Measurements from ENCODE around the gene PEPD.

PEPD gene

GRCh38 chr19:33512580-33513137 is 8.9 kb downstream of the PEPD start:
- DNase-seq (ENCODE audit: insufficient read length, low spot score) (no peak), FAIRE-seq (no peak)

GRCh38 chr19:33512021-33512420 is 9.6 kb downstream of the PEPD start:
- DNase-seq (ENCODE audit: insufficient read length, low spot score) (no peak), FAIRE-seq (no peak)

- DNase-seq (ENCODE audit: insufficient read length, low spot score) (no peak), FAIRE-seq (no peak)
Measured at GRCh38 chr19:33511346-33511745, 10.2 kb downstream of the PEPD start.

- FAIRE-seq: no peak
- DNase-seq (ENCODE audit: insufficient read length, low spot score): no peak
Measured at GRCh38 chr19:33510462-33511194, 11.0 kb downstream of the PEPD start.

DNA sequence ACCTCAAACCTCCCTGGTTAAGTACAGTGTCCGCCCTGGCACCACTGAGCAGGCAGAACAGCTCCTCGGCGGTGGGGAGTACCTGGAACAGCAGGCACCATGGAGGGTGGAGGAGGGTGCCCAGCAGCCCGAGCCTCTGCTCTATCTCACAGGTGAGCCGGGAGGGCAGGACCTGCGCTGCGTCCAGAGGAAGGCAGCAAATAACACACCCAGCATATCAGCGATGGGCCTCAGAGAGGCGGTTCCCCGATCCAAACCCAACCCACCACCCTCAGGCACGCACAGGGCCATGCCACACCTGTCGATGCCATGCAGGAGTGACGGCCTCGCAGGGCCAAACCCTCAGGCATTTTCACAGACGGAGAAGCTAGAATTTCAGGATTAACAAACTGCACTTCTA is 11.8 kb downstream of the PEPD start:
- DNase-seq (ENCODE audit: insufficient read length, low spot score) (no peak), FAIRE-seq (no peak)

DNA sequence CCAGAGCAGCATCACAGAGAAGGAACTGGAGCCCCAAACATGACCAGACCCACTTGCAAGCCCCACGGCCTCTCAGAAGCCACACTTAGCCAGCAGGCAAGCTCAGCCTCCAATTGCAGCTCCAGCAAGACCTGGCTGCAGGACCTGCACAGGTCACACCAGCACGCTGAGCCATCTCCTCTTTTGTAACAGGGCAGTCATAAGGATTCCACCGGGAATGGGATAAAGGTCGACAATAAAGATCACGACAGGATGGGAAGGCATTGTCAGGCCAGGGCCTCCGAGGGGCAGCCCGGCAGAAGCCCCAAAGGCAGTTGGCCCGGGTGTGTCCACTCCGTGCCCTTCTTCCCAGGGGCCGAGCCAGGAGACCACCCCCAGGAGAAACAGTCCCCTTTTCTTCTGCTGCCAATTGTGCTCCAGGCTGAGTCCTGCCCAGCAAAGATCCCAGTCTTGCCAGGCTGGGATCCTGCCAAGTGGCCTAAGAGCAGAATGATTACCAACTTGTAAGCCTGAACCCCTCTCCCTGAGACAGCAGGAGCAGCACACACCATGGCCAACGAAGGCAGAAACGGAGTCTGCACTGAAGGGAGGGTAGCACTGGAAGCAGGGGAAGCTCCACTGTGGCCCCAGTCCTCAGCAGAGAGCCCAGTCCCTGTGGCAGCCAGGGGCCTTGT is 12.5 kb downstream of the PEPD start:
- FAIRE-seq (no peak), DNase-seq (ENCODE audit: insufficient read length, low spot score) (no peak)

DNA sequence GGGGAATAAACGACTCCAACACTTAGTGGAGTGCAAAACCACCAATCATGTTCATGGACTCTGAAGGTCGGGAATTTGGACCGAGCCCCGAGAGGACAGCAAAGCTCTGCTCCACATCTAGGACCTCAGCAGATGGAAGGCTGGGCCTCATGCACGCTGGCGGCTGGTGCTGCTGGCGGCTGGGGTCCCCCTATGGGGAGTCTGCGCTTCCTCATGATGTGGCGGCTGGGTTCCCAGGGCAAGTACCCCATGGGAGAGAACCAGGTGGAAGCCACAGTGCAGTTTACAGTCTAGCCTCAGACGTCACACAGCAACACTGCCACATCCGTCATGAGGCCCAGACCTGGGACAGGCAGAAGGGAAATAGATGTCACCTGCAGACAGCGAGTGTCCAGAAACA is 13.2 kb downstream of the PEPD start:
- DNase-seq (ENCODE audit: insufficient read length, low spot score): no peak
- FAIRE-seq: no peak

DNA sequence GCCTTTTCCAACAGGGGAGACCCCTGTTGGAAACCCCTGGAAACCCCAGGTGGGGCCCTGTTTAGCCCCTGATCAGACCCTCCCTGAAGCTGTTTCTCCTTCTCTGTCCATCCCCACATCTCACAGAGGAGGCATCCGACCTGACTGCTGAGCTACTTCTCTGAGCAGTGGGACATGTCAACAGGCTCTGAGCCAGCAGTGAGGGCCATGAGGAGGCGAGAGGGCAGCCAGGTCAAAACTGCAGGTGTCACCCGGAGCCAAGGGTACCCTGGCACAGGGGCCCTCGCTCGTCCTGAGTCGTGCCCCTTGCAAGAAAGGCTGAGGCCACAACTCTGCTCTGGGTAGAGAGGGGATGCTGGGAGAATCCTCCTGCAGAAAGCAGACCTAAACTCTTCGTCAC is 13.6 kb downstream of the PEPD start:
- no peak for FAIRE-seq
- no peak for DNase-seq (ENCODE audit: insufficient read length, low spot score)

DNA sequence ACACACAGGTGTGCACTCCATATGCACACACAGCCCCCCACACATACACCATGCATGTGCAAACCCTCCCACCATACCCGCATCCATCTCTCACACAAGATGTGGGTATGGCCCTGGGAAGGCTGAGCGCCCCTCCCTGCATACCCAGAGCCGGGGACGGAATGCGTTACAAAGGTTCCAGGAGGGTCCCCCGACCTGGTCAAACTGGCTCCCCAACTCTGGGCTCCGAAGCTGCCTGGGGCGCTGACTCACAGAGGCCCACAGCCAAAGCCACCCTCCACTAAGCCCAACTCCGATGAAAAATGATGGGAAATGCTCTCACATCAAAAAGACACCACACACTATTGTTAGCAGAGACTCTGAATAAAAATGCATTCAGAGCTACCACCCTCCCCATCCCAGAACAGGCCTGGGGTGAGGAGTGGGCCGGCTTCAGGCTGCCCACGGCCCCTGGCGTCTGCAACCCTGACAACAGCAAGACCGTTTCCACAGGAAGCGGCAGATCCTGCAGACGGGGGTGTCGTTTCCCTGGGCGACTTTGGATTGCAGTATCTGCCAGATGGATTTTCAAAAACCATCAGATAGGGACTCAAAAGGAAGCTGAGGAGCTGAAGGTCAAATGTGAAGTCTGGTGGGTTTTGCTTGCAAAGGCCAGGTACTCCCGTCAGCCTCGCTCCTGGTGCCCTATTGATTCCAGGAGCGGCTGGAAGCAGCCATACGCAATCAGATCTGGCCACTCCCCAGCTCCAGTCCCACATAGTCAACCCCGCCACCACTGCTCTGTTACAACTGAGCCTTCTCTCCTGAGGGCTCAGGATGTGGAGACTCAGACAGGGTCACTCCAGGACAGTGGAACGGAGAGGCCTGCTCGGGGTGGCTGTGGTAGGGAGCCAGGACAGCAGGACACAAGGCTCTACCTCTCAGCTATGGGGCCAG is 14.3 kb downstream of the PEPD start:
- FAIRE-seq: no peak
- no peak for DNase-seq (ENCODE audit: insufficient read length, low spot score)

DNA sequence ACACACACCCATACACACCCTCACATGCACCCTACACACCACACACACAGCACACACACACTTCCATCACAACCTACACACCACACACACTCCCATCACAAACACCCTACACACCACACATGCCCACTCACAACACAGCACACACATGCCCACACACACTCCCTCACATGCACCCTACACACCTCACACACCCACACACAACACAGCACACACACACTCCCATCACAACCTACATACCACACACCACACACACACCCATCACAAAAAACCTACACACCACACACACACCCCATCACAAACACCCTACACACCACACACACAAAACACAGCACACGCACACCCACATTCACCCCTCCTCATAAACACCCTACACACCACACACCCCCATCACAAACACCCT is 15.1 kb downstream of the PEPD start:
- no peak for FAIRE-seq
- DNase-seq (ENCODE audit: insufficient read length, low spot score): no peak

DNA sequence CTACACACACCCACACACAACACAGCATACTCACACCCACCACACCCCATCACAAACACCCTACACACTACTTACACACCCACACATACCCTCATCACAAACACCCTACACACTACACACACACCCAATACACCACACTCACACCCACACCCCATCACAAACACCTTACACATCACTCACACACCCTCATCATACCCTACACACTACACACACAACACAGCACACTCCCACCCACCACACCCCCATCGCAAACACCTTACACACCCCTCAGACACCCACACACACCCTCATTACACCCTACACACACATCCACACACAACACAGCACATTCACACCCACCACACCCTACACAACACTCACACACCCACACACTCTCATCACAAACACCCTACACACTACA is 15.8 kb downstream of the PEPD start:
- DNase-seq (ENCODE audit: insufficient read length, low spot score) (no peak), FAIRE-seq (no peak)

GRCh38 chr19:33505148-33505547 is 16.4 kb downstream of the PEPD start:
- FAIRE-seq (no peak), DNase-seq (ENCODE audit: insufficient read length, low spot score) (no peak)

DNA sequence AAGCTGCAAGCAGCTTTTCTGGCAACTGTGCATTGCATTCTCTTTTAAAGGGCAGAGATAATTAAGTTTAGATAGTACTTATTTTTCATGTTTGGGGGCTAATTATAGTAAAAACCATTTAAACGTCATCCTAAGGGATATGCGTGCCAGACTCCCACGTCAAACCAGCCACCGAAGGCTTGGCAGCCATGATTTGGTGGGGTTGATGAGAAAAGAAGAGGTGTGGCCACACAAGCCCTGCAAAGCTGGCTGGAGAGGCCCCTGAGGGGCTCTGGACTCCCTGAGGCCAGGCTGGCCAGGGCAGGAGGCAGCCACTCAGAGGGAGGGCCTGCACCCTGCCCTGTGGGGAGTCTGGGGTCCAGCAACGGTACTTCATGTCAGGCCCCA is 17.5 kb downstream of the PEPD start:
- FAIRE-seq: no peak
- no peak for DNase-seq (ENCODE audit: insufficient read length, low spot score)

GRCh38 chr19:33503433-33504057 is 18.0 kb downstream of the PEPD start:
- DNase-seq (ENCODE audit: insufficient read length, low spot score): no peak
- no peak for FAIRE-seq

DNA sequence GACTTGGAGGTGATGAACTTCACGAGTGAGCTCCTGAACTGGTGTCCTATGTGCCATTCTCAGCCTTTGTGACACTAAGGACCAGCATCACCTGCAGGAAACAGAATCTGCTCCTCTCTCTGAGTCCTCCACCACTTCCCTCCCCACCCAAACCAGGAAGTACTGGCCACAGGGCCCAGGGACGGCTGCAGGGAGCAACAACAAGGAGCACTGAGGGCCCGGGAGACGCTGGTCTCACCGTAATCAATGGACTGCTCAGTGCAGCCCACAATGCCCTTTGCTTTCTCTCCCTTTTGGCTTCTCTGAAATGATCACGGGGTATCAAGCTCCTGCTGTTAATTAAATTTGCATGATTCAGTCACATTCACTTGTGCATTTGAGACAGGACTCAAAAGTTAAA is 18.6 kb downstream of the PEPD start:
- FAIRE-seq: no peak
- no peak for DNase-seq (ENCODE audit: insufficient read length, low spot score)

- no peak for FAIRE-seq
Measured at GRCh38 chr19:33502521-33502920, 19.1 kb downstream of the PEPD start.

GRCh38 chr19:33501693-33502356 is 19.8 kb downstream of the PEPD start:
- DNase-seq (ENCODE audit: insufficient read length, low spot score) (no peak), FAIRE-seq (no peak)

More at GRCh38 chr19:33502521-33502920, 19.1 kb downstream of the PEPD start:
- no peak for DNase-seq (ENCODE audit: insufficient read length, low spot score)

- no peak for DNase-seq (ENCODE audit: insufficient read length, low spot score)
- no peak for FAIRE-seq
Measured at GRCh38 chr19:33500991-33501390, 20.6 kb downstream of the PEPD start.

DNA sequence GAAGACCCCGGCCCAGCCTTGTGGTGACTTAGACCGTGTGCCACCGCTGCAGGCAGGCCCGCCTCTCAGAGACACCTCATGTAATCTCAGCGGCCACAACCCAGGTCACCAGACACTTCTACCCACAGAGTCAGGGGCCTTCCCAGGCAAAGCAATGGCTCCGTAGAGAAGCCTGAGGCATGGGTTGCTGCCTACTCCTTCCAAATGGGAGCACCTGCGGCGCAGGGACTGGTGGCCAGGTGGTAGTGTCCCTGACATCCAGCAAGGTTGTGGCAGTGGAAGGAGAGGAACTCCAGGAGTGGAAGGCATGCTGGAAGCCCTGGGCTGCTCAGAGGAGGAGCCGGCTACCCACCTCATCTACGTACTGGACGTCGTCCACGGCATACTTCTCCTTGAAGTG is 21.0 kb downstream of the PEPD start:
- DNase-seq (ENCODE audit: insufficient read length, low spot score) (no peak), FAIRE-seq (no peak)
